ENCODE measurements around the gene AFF2. TPM values are rescaled to one million over a fixed set of nuclear protein-coding genes. Genes with fewer than 3 reads are reported as not detected.

Gene AFF2
- total and polyA plus RNA-seq, 2 donors (not counting 3 experiments of a cell fraction or from before 2014, with no cell fraction given): 0.03 to 0.07 TPM

- intact Hi-C loops (cut with micrococcal nuclease): no loop called here
- H3K4me2 ChIP-seq (ENCODE audit: insufficient read depth, low read length): no peak overlapping the region
- FAIRE-seq (no peak), DNase-seq (ENCODE audit: low read depth, low spot score) (no peak)
- H3K27me3 ChIP-seq (ENCODE audit: control insufficient read depth in 2 of 2, insufficient read depth in 2 of 2, low read length in 2 of 2): no peaks in the 10 kb centered on the region
- dilution Hi-C loops (cut with MboI; ENCODE audit: extremely low pct_ligation_motif_present, low sequenced_read_pairs): no loop called here
- no peaks in the 10 kb centered on the region for H3K79me2 ChIP-seq (ENCODE audit: control insufficient read depth, insufficient read depth, low read length)
- no peaks in the 10 kb centered on the region for H4K20me1 ChIP-seq (replicated peaks; ENCODE audit: control insufficient read depth, extremely low read depth, insufficient read depth, low read length)
- H3K9me3 ChIP-seq (replicated peaks; ENCODE audit: control insufficient read depth, insufficient read depth, low read length): no peaks in the 10 kb centered on the region
- no peaks in the 10 kb centered on the region for H3K4me1 ChIP-seq (ENCODE audit: control insufficient read depth, extremely low read depth, insufficient read depth, low read length)
- H3K36me3 ChIP-seq (ENCODE audit: control insufficient read depth in 2 of 2, extremely low read depth in 1 of 2, insufficient read depth in 2 of 2, low read length in 2 of 2): no peaks in the 10 kb centered on the region
- CTCF ChIA-PET: no interaction called here
- H3K9me1 ChIP-seq (replicated peaks; ENCODE audit: control insufficient read depth, extremely low read depth, insufficient read depth, low read length): no peaks in the 10 kb centered on the region
- H3K4me3 ChIP-seq (replicated peaks in 1 of 3; ENCODE audit: insufficient read depth in 1 of 3, low read depth in 1 of 3, low read length in 3 of 3): no peak overlapping the region
- TF ChIP-seq FOS (IDR thresholded peaks at IDR 0.05; ENCODE audit: borderline replicate concordance, insufficient read depth, low read length): no peak
- no peak for TF ChIP-seq MYC (IDR thresholded peaks at IDR 0.05; ENCODE audit: low read depth, low read length)
- TF ChIP-seq MAX (IDR thresholded peaks at IDR 0.05; ENCODE audit: insufficient read depth, insufficient read length): no peak
- no peak for TF ChIP-seq POLR2A (IDR thresholded peaks at IDR 0.05; ENCODE audit: low read depth, low read length)
- no peak for TF ChIP-seq CTCF (IDR thresholded peaks at IDR 0.05; ENCODE audit: extremely low read depth in 1 of 2, insufficient read depth in 1 of 2, low read depth in 1 of 2, low read length in 2 of 2)
- no peak overlapping the region for H2AFZ ChIP-seq (ENCODE audit: low read depth, low read length)
- no peak overlapping the region for H3K9ac ChIP-seq (replicated peaks; ENCODE audit: extremely low read depth, insufficient read depth, low read length)
- H3K27ac ChIP-seq (ENCODE audit: insufficient read depth, low read depth, low read length): no peak overlapping the region
- POLR2A ChIA-PET: no interaction called here
- no TSS peak for BruUV-seq (replicated peaks)
These were observed 55.3 kb downstream of the AFF2 start for GRCh38 chrX:148555571-148556243.

GRCh38 chrX:148556498-148556897, 56.1 kb downstream of the AFF2 start:
- POLR2A ChIA-PET: no interaction called here
- no peak overlapping the region for H3K4me2 ChIP-seq (ENCODE audit: insufficient read depth, low read length)

More at GRCh38 chrX:148556498-148556897, 56.1 kb downstream of the AFF2 start:
- intact Hi-C loops (cut with micrococcal nuclease) (no loop called here), dilution Hi-C loops (cut with MboI; ENCODE audit: extremely low pct_ligation_motif_present, low sequenced_read_pairs) (no loop called here)
- Histone ChIP-seq H3K9me1 (replicated peaks; ENCODE audit: control insufficient read depth, extremely low read depth, insufficient read depth, low read length) (no peaks in the 10 kb centered on the region), H4K20me1 (replicated peaks; ENCODE audit: control insufficient read depth, extremely low read depth, insufficient read depth, low read length) (no peaks in the 10 kb centered on the region), H2AFZ (ENCODE audit: low read depth, low read length) (no peak overlapping the region), H3K9me3 (replicated peaks; ENCODE audit: control insufficient read depth, insufficient read depth, low read length) (no peaks in the 10 kb centered on the region), H3K79me2 (ENCODE audit: control insufficient read depth, insufficient read depth, low read length) (no peaks in the 10 kb centered on the region), H3K36me3 (ENCODE audit: control insufficient read depth in 2 of 2, extremely low read depth in 1 of 2, insufficient read depth in 2 of 2, low read length in 2 of 2) (no peaks in the 10 kb centered on the region), H3K4me1 (ENCODE audit: control insufficient read depth, extremely low read depth, insufficient read depth, low read length) (no peaks in the 10 kb centered on the region), H3K4me3 (replicated peaks in 1 of 3; ENCODE audit: insufficient read depth in 1 of 3, low read depth in 1 of 3, low read length in 3 of 3) (no peak overlapping the region), H3K27ac (ENCODE audit: insufficient read depth, low read depth, low read length) (no peak overlapping the region), H3K9ac (replicated peaks; ENCODE audit: extremely low read depth, insufficient read depth, low read length) (no peak overlapping the region), H3K27me3 (ENCODE audit: control insufficient read depth in 2 of 2, insufficient read depth in 2 of 2, low read length in 2 of 2) (no peaks in the 10 kb centered on the region)
- no TSS peak for BruUV-seq (replicated peaks)
- TF ChIP-seq MYC (IDR thresholded peaks at IDR 0.05; ENCODE audit: low read depth, low read length) (no peak), MAX (IDR thresholded peaks at IDR 0.05; ENCODE audit: insufficient read depth, insufficient read length) (no peak), CTCF (IDR thresholded peaks at IDR 0.05; ENCODE audit: extremely low read depth in 1 of 2, insufficient read depth in 1 of 2, low read depth in 1 of 2, low read length in 2 of 2) (no peak), GATA2 (IDR thresholded peaks at IDR 0.05; ENCODE audit: insufficient read depth, insufficient read length, low read depth, low read length) (no peak), FOS (IDR thresholded peaks at IDR 0.05; ENCODE audit: borderline replicate concordance, insufficient read depth, low read length) (no peak)
- FAIRE-seq (no peak), DNase-seq (ENCODE audit: low read depth, low spot score) (no peak)
- CTCF ChIA-PET: no interaction called here

Measured in endothelial cell of umbilical vein (primary cell).